Stimulated activated CD4-positive, alpha-beta T cell treated with anti-CD3 and anti-CD28 coated beads, TNF-alpha, amount 100 ng/mL, for 24 hours (primary cell): ENCODE data around the gene DPPA2.
"Not testable (repeated sequence)": the region's sequence is repeated elsewhere in the genome, so short reads cannot be mapped to it uniquely, and the experiment has no call there.

Experiments
- DNase-seq, 3 experiments: peaks; one replicate each; pipeline ENCODE4 v3.0.0-alpha.2; 2020; ENCODE audit warnings: low read depth in 3 of 3

The DPPA2 gene

GRCh38 chr3:109316162-109316730 is at the start of gene DPPA2:
Gene DPPA2 (minus strand): TSS chr3:109316517. CDS start chr3:109314542, 1,975 bp downstream.
- no peak for DNase-seq

- DNase-seq, result no peak
Observed at GRCh38 chr3:109364088-109364487, 47.8 kb upstream of the DPPA2 start.

- no peak for DNase-seq
Observed at GRCh38 chr3:109363634-109364033, 47.3 kb upstream of the DPPA2 start.

- no peak for DNase-seq
Observed at GRCh38 chr3:109362823-109363222, 46.5 kb upstream of the DPPA2 start.

DNA sequence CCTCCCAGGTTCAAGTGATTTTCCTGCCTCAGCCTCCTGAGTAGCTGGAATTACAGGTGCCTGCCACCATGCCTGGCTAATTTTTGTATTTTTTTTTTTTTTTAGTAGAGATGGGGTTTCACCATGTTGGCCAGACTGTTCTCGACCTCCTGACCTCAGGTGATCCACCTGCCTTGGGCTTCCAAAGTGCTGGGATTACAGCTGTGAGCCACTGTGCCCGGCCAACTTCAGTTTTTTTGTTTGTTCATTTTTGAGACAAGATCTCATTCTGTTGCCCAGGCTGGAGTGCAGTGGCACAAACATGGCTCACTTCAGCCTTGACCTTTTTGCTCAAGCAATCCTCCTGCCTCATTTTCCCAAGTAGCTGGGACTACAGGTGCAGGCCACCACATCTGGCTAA is 42.5 kb upstream of the DPPA2 start:
- DNase-seq, result not testable (repeated sequence)

DNA sequence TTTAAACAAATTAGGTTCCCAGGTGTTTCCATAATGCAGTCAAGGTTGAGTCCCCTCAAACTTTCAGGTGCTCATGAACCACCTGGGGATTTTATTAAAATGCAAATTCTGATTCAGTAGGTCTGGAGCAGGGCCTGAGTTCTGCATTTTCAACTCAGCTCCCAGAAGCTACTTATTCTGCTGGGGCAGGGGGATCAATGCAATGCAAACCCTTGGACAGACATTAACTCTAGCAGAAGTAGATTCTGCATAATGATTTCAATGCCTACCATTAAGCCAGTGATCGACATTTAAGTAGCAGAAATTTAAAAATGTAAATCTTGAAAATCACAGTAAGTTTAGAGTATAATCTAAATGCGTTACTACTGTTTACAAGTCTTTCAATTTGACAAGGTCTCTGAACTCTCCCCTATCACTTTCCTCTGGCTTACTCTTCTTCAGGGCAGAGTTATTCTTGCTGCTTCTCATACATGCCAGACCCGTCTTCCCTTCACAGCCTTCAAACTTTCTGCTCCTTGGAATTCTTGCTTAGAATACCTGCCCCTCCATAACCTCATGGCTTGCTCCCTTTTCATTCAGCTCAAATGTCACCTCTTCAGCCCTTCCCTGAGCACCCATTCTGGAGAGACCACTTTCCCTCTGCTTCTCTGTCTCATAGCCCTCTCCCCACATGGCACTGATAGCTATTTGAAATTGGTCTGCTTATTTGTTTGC is 40.3 kb upstream of the DPPA2 start:
- no peak for DNase-seq

- DNase-seq, result no peak
Observed at GRCh38 chr3:109355625-109356441, 39.5 kb upstream of the DPPA2 start.

- no peak for DNase-seq
Observed at GRCh38 chr3:109353057-109353456, 36.7 kb upstream of the DPPA2 start.

GRCh38 chr3:109351231-109351630 is 34.9 kb upstream of the DPPA2 start:
- DNase-seq, result no peak

- no peak for DNase-seq
Observed at GRCh38 chr3:109346770-109347295, 30.5 kb upstream of the DPPA2 start.

- DNase-seq, result no peak
Observed at GRCh38 chr3:109346099-109346498, 29.8 kb upstream of the DPPA2 start.

DNA sequence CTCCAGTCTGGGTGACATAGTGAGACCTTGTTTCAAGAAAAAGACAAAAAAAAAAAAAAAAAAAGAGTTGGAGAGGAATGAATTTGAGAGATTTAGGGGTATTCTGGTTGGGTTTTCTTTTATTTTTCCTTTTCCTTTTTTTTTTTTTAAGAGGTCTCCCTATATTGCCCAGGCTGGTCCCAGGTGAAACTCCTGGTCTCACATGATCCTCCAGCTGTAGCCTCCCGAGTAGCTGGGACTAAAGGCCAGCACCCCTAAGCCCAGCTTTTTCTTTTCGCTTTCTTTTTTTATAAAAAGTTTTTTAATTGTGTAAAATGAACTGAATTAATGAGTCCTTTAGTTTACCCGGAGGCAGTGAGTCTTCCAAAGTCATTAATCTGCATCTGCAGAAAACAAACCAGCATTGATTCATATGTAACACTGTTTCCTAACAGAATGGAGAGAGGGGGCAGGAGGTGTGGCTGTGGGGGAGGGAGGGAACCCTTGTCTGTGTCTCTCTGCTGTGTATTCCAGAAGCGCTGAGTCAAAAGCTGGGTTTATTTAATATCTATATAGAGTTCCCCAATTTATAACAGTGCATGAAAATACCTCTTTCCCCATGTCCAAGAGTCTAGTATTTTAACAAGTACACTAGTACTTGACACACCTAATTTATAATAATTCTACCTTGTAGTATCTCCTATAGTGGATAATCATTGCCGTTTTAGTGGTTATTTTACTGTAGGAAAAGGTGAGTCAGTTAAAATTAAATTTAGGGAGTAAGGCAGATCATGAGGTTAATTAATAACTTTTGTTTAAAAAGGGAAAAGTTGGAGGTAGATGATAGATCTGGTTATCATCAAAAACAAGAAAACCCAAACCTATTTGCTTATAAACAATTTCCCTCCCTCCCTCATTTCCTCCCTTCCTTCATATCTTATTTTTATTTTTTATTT is 23.7 kb upstream of the DPPA2 start:
- DNase-seq, result no peak

DNA sequence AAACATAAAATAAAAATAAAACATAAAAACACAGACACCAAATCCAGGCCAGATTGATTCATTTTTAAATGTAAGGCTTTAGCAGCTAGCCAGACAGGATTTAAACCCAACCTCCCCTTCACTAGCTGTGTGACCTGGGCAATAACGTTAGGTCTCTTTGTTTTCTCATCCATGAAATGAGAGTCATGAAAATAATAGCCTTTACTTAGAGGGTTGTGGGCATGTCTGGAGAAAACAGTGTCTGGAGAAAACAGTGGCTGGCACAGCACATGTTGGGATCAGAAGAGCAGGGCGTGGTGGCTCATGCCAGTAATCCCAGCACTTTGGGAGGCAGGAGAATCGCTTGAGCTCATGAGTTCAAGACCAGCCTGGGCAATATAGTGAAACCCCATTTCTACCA is 22.9 kb upstream of the DPPA2 start:
- no peak for DNase-seq

DNA sequence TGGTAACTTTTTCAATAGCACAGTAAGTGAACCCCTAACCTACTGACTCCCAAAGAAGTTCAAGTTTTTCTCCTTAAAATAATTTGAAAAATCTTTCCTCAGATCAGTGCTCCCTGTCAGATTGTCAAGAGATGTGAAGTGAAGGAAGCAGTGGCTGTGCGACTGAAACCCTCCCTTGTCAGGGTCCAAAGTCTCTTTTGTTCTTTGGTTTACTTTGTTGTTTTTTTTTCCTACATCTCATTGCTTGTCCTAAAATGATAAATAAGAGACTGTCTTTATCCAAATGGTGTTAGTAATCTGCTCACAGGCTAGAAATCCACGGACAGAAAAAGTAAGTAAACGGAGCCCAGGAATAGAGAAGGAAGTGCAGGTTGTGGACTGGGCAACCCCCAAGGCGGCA is 22.0 kb upstream of the DPPA2 start:
- no peak for DNase-seq

DNA sequence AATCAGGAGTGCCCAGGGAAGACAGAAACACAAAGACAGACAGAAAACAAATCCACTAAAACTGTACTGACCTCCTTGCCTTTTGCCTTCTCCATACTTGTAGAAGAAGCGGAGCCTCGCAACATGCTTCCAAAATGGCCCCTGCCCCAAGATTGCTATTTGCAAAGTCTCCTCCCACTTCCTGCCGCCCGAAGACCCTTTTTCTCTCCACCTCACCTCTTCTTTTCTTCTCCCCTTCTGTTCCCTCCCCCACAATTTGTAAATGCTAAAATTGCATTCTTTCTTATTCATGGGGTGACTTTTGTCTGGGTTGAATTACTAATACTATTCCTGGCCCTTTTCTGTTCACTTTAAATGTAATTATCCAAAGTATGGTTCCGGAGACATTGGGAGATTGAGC is 21.1 kb upstream of the DPPA2 start, which contains the start of gene DPPA4:
TSS of gene DPPA4 (minus strand) at position 154 of the 400 bp plus-strand sequence. CDS start at position 125, 29 bp downstream.
- DNase-seq, result no peak

DNA sequence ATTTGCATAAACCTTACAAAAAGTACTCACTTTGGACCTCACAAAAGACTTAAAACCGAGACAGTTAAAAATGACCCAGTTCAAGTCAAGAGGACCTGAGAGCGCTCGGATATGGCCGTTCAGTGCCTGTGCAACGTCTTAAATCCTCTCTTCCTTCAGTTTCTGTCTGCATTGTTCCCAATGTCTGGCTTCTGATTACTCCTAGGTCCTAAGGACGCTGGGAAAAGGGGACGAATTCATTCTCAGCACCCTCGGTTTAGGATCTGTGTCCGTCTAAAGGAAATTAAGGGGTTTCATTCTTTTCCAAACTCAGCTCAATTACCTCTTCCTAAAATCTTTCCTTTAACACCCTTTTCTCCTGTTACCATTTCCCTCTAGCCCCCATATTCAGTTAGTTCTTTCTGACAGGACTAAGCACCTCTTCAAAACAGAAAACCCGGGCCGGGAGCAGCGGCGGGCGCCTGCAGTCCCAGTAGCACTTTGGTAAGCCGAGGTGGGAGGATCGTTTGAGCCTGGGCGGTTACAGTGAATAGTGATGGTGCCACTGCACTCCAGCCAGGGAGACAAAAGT is 20.1 kb upstream of the DPPA2 start:
- peak in 1 of 3 experiments; percentile 2 for DNase-seq

DNA sequence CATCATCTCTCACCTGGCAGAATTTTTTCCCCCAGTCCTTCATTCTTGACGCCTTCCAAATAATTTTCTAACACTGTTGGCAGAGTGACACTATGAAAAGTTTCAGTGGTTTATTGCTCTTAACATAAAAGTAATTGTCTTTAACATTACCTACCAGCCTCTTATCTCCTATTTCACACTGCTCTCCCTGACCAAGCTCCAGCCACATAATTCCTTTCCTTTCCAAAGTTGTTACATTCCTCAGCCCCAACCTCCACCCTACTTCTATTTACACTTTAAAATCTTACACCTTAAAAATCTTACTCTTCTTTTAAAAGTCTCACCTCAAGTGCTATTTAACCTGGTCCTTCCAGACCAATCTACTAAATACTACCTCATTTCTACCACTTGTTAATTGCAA is 18.3 kb upstream of the DPPA2 start:
- no peak for DNase-seq

- no peak for DNase-seq
Observed at GRCh38 chr3:109331692-109332091, 15.4 kb upstream of the DPPA2 start.

DNA sequence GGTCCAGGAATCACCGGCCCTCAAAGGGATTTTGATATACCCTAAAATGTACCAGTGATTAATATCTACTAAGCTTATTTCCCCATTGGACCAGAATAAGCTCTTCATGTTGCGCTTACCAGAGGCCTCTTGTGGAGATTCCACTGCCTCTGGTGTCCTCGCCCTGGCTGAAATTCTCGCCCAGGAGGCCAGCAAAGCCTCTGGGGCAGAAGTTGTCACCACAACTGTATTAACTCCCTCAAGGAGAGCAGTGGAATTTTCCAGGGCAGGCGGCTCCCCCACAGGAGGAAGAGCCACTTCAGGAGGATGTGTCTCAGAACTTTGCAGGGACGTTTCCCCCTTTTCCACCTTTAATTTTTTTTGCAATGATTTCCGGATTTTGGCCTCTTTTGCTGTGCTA is 14.1 kb upstream of the DPPA2 start:
- DNase-seq, result no peak

DNA sequence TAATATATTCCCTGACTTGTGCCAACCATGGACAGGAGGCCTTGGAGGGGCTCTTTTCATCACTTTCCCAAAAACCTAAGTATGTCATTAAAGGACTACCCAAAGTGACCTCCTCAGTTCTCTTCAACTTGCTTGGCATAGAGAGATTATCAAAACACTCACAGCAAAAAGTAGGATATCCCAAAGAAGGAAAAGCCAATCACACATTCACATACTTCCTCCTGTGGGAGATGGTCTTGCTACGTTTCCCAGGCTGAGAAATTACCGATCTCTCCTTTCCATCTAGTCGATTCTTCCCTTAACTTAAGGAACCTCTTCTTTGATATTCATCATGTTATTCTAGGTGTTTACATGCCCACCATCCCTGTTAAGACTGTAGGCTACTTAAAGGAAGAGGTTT is 11.9 kb upstream of the DPPA2 start:
- DNase-seq, result no peak

DNA sequence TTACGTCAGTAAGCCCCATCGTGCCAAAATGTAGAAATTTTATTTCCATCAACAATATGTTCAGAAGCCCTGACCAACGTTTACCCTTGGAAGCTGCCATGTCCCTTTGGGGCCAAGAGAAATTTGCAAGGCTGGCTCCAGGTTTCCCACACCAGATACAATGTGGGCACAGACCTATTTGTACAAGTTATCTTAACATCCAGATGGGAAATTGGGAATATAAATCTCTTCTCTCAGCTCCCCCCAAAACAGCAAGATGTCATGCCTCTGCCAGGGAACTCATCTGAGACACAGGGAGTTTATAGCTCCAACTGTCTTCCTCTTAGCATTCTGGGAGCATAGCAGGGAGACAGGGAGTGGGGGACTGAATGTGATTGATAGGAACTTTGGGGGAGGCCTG is 9.3 kb upstream of the DPPA2 start:
- DNase-seq, result no peak
